ENCODE data around the gene EVL.

- TF ChIP-seq SP1 (IDR thresholded peaks at IDR 0.05), result no peak
- no peak for TF ChIP-seq ELF4 (IDR thresholded peaks at IDR 0.05)
- TF ChIP-seq PKNOX1 (IDR thresholded peaks at IDR 0.05), result no peak
- no peak for TF ChIP-seq FOXK2 (IDR thresholded peaks at IDR 0.05)
- TF ChIP-seq LEF1 (IDR thresholded peaks at IDR 0.05; ENCODE audit: borderline replicate concordance), result no peak
- TF ChIP-seq NFRKB (IDR thresholded peaks at IDR 0.05), result no peak
- TF ChIP-seq FOXM1 (IDR thresholded peaks at IDR 0.05; ENCODE audit: borderline replicate concordance), result no peak
- TF ChIP-seq L3MBTL2 (conservative IDR thresholded peaks at IDR 0.05), result no peak
- TF ChIP-seq SUZ12 (IDR thresholded peaks at IDR 0.05), result no peak
- no peak for TF ChIP-seq BHLHE40 (IDR thresholded peaks at IDR 0.05; ENCODE audit: borderline replicate concordance)
- no peak for TF ChIP-seq FOXA1 (IDR thresholded peaks at IDR 0.05)
- TF ChIP-seq TARDBP (IDR thresholded peaks at IDR 0.05), result no peak
Observed at GRCh38 chr14:100078997-100079725, 13.9 kb downstream of the EVL start.
